Activated naive CD8-positive, alpha-beta T cell treated with anti-CD3 and anti-CD28 coated beads, Interleukin-2, amount 50 U/mL, for 16 hours (primary cell): Measurements from ENCODE around the gene CNTFR.

Experiments
- DNase-seq: peaks from one replicate; pipeline ENCODE4 v3.0.0-alpha.2; 2020; ENCODE audit warnings: low read depth, low spot score

CNTFR gene

DNA sequence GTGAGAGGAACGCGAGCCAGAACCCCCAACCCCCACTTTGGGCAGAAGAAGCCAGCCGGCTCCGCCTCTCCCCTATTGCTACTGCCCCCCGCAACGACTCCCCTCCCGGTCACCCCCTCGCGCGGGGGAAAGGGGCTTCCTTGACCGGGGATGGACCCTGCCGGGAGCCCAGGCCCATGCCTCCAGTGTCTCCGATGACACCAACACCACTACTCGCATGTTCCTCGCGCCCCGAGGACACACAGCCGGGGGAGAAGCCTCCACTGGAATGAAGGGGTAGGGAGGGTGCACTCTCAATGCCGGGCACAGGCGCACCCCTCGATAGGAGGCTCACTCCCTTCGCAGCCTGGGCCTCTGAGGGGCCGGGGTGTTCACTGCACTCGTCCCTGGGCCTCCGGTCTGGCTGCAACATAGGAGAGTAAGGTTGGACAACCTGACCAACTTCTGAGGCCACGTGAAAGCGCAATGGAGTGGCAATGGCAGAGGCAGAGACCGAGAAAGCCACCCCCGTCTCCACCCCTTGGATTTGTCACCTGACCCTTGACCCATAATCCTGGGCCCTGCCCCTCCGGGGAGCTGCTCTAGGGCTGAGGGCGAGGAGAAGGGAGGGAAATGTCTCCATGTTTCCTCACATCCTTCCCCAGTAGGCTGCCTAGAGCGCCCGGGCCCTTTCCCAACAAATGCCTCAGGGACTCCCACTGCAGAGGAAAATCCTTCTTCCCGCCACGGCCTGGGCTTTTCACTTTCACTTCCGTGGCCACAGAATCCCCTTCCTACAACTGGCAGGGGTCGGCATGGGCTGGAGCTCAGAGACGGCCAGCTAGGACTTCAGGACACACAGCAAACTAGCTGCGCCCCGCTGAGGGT is 1.1 kb upstream of the CNTFR start:
- no peak for DNase-seq

- DNase-seq = no peak
Measured at GRCh38 chr9:34588671-34589635, 571 bp downstream of the CNTFR start.

- no peak for DNase-seq
Measured at GRCh38 chr9:34587271-34587670, 2.3 kb downstream of the CNTFR start.

- DNase-seq = no peak
Measured at GRCh38 chr9:34585946-34586669, 3.4 kb downstream of the CNTFR start.

DNA sequence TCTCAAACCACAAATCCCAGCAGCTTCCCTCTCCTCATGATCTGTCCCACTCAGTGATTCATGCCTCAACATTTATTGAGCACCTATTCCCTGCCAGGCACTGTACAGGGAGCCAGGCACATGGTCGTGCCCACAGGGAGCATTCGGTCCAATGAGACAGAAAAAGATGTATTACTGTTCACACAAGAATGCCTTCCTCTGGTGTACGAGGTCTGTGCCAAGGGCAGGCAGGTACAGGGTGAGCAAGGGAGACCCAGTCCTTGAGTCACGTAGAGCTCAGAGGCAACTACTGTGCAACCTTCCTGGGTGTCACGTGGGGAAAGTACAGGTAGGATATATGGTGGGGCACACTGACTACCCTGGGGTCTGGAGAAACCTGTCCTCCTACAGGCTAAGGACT is 4.6 kb downstream of the CNTFR start:
- DNase-seq = no peak

GRCh38 chr9:34582787-34583186 is 6.7 kb downstream of the CNTFR start:
- no peak for DNase-seq

GRCh38 chr9:34581318-34581717 is 8.2 kb downstream of the CNTFR start:
- no peak for DNase-seq

- no peak for DNase-seq
Measured at GRCh38 chr9:34580358-34580757, 9.2 kb downstream of the CNTFR start.

DNA sequence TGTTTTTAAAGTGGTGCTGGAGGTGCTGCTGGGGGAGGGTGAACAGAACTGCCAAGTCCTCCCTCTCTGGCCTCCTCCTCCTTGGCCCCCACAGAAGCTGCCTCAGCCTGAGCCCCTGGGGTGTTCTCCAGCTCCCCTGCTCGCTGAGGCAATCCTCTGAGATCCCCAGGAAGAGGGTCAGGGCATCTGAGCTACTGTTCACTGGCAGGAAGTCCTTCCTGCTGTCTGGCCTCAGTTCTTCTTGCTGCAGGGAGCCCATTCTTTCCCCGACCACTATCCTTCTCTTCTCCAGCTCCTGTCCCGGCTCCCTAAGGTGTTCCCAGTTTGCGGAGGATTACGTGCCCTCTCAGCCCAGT is 9.7 kb downstream of the CNTFR start:
- no peak for DNase-seq

DNA sequence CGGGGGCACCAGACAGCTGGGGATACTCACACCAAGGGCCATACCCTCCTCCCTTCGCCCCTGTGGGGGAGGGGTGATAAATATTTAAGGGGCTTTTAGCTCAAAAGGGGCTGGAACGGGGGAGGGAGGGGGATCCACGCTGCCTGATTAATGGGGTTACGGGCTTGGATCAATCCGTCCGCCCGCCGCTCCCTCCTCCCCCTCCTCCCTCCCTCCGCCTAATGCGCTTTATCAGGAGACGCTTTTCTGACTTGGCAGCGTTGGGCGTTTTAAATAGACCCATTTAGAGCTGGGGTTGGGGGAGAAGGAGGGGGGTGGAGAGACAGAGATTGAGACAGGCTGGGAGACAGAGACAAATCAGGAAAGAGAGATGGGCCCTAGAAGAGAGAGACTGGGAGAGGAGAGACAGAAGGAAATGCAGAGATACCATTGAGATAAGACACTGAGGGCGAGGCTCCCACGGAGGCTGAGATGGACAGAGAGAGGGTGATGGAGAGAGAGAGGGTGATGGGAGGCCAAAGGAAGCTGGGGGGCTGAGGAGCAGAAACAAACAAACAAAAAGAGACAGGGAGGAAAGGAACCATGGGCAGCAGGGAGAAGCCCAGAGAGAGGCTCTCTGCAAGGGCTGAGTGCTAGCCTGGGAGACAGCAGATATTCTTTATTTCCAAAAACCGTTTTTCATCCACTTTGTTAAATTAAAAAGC is 10.3 kb downstream of the CNTFR start:
- no peak for DNase-seq

DNA sequence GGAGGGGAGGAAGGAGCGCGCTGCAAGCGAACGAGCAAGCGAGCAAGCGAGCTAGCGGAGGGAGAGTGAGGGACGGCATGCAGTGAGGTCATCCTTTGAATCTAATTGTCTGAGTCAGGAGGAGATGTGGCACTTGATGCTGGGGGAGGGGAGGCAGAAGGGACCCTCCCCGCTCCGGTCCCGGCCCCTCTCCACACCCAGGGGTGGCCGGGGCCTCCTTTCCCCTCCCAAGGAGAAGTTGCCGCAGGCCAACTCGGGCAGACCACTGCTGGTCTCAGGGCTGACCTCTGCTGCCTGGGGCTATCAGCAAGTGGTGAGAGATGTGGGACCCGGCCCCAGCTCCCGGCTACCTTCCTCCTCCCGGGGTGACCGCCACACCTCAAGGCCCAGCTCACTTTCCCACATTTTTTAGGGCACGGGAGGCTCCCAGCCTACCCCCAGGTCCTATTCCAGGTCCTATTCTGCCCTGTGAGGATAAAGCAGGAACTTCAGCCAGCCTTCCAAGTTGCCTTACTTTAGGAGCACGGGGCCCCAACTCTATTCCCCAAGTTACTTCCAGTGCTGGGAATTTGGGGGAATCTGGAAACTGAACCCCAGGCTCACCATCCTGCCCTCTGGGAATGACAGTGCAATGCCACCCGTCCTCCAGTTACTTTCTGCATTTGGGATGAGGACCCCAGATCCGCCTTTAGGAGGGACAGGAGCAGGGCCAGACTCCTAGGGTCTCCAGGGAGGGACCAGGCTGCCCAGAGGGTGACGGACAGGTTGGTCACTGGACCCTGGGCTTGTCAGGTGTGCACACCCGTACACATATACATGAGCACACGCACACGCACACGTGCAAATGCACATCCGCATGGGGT is 11.1 kb downstream of the CNTFR start:
- no peak for DNase-seq

GRCh38 chr9:34577400-34578240 is 11.9 kb downstream of the CNTFR start:
- DNase-seq = no peak

GRCh38 chr9:34576597-34577399 is 12.7 kb downstream of the CNTFR start:
- no peak for DNase-seq

DNA sequence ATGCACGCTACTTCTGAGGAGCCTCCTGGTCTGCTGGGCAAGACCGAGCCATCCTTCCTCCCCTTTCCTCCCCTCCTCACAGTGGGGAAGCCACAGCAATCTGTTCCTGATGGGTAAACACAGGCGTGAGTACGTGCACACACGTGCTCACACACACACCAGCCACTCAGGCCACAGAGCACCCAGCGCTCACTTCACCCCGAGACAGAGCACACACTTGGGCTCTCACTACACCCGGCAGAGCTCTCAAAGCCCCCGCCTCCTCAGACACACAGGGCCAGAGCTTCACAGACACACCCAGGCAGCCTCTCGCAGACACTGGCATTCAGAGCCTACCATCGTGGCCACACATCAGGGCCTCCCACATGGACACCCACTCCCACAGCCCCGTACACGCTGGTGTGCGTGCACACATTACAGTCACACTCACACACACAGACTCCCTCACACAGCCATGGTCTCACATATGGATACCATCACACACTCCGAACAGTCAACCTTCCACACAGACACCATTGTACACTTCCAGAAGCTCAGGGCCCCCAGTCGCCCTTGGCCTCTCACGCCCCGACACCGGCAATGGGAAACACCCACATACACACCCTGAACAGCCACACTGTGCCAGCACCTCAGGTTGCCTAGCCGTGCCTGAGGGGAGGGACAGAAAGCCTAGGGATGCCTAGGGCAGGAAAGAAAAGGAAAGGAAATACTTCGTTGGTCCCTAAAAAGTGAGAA is 13.5 kb downstream of the CNTFR start:
- DNase-seq = no peak

- no peak for DNase-seq
Measured at GRCh38 chr9:34575241-34575640, 14.3 kb downstream of the CNTFR start.

GRCh38 chr9:34574571-34574970 is 15.0 kb downstream of the CNTFR start:
- DNase-seq = no peak

- DNase-seq = no peak
Measured at GRCh38 chr9:34573599-34574325, 15.8 kb downstream of the CNTFR start.
